MCF 10A (cell line): ENCODE results near the gene BMP6. TPM values are rescaled to one million over a fixed set of nuclear protein-coding genes. Genes with fewer than 3 reads are reported as not detected.

Source experiments
- BruUV-seq: library from RNA; stranded (reverse); fragments of 400-500 nt; replicated peaks from 2 replicates; lab custom pipeline; 2021; lab: Mats Ljungman, UMichigan
- CTCF ChIA-PET: fragments of 300-600 bp; sonication (Branson Sonifier 250); formaldehyde crosslinking; extraction: SDS; loops from one replicate; lab custom pipeline; 2021; ENCODE audit warnings: antibody characterized with exemption, inconsistent platforms; lab: Yijun Ruan, JAX
- POLR2A ChIA-PET: fragments of 300-600, 350-650 bp; sonication (Branson Sonifier 250); formaldehyde crosslinking; extraction: SDS; loops from one replicate; lab custom pipeline; 2020; ENCODE audit warnings: antibody characterized with exemption, inconsistent platforms; lab: Yijun Ruan, JAX
- DNase-seq: peaks from one replicate; pipeline ENCODE4 v3.0.0-alpha.2; 2018; ENCODE audit not compliant: unreplicated experiment
- H3K27ac Mint-ChIP-seq: one replicate; pipeline ENCODE4 v1.8.0; 2022; ENCODE audit warnings: mild to moderate bottlenecking, low read depth, mixed read lengths; ENCODE audit not compliant: unreplicated experiment
- H3K27me3 Mint-ChIP-seq: one replicate; pipeline ENCODE4 v1.8.0; 2022; ENCODE audit warnings: mixed read lengths; ENCODE audit not compliant: insufficient read depth, unreplicated experiment
- H3K36me3 Mint-ChIP-seq: one replicate; pipeline ENCODE4 v1.8.0; 2022; ENCODE audit warnings: mild to moderate bottlenecking, moderate library complexity, mixed read lengths; ENCODE audit not compliant: insufficient read depth, unreplicated experiment
- H3K4me1 Mint-ChIP-seq: one replicate; pipeline ENCODE4 v1.8.0; 2022; ENCODE audit warnings: mixed read lengths; ENCODE audit not compliant: insufficient read depth, unreplicated experiment
- H3K4me3 Mint-ChIP-seq: one replicate; pipeline ENCODE4 v1.8.0; 2022; ENCODE audit warnings: mild to moderate bottlenecking, moderate library complexity, mixed read lengths; ENCODE audit not compliant: unreplicated experiment
- H3K9me3 Mint-ChIP-seq: one replicate; pipeline ENCODE4 v1.8.0; 2022; ENCODE audit warnings: mixed read lengths; ENCODE audit not compliant: unreplicated experiment
- intact Hi-C: fragments of 100-400 bp; cut with micrococcal nuclease; formaldehyde crosslinking; loops from 2 replicates; pipeline ENCODE4 v1.14.1; 2022
- total RNA-seq: library from RNA; stranded (reverse); gene quantifications from 2 replicates; pipeline ENCODE4 v1.2.3, GENCODE V29; 2022
- TF ChIP-seq, protein P1 (sequence below): fragments of 200-600 bp; IDR thresholded peaks from one replicate; pipeline ENCODE4 v1.8.0; 2022; ENCODE audit warnings: antibody characterized with exemption, mild to moderate bottlenecking; ENCODE audit not compliant: unreplicated experiment

The BMP6 gene
- total RNA-seq, 1 experiment from 2014 or later, result 0.12 TPM

DNA sequence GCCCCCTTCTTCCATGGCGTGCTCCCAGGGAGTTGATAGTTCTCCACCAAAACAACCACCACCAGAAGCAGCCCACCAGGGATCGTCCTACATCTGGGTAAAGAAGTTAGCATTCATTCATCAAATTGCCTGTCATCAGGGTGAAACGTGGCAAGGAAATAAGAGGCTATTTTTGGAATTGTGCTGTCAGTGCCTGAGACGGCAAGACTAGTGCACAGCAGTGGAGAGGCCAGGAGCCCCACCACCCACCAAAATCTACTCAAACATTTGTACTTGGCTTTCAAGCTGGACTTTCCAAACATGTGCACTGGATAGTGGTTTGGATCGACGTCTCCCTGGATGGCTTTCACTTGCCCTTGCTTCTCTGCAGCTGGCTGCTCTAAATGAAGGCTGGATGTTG lies 139.9 kb downstream of the BMP6 start:
- BruUV-seq, result no TSS peak
- CTCF ChIA-PET, result no interaction called here
- no peaks in the 10 kb centered on the region for H3K4me1 Mint-ChIP-seq

DNA sequence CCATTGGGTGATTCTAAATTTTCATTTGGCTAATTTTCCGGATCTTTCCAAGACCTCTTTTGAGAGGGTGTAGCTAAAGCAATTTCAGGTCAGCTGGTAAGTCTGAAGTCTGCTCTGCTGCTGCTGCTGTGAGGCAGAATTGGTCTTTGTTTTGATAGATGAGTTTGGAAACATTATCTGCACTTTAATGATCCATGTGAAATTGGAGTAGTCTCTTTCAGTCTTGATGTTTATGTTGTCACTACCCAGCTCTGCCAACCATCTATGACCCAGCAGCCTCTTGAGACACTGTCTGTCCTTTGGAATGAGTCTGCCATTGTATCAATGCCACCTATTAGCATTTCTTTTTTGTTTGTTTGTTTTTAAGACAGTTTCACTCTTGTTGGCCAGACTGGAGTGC lies 140.6 kb downstream of the BMP6 start:
- no peak overlapping the region for H3K4me3 Mint-ChIP-seq
- DNase-seq, result no peak
- peaks cover 6% of the 10 kb centered on the region for H3K36me3 Mint-ChIP-seq
- ChIA-PET POLR2A (no interaction called here), CTCF (no interaction called here)
- H3K4me1 Mint-ChIP-seq, result no peaks in the 10 kb centered on the region
- no peak overlapping the region for H3K27ac Mint-ChIP-seq
- intact Hi-C loops, result no loop called here
- TF ChIP-seq, protein P1, sequence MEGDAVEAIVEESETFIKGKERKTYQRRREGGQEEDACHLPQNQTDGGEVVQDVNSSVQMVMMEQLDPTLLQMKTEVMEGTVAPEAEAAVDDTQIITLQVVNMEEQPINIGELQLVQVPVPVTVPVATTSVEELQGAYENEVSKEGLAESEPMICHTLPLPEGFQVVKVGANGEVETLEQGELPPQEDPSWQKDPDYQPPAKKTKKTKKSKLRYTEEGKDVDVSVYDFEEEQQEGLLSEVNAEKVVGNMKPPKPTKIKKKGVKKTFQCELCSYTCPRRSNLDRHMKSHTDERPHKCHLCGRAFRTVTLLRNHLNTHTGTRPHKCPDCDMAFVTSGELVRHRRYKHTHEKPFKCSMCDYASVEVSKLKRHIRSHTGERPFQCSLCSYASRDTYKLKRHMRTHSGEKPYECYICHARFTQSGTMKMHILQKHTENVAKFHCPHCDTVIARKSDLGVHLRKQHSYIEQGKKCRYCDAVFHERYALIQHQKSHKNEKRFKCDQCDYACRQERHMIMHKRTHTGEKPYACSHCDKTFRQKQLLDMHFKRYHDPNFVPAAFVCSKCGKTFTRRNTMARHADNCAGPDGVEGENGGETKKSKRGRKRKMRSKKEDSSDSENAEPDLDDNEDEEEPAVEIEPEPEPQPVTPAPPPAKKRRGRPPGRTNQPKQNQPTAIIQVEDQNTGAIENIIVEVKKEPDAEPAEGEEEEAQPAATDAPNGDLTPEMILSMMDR, result no peak
- no TSS peak for BruUV-seq
- H3K9me3 Mint-ChIP-seq, result no peaks in the 10 kb centered on the region
- H3K27me3 Mint-ChIP-seq, result no peaks in the 10 kb centered on the region

More for the DNA sequence above, 139.9 kb downstream of the BMP6 start:
- TF ChIP-seq, protein P1, result no peak
- Mint-ChIP-seq H3K27me3 (no peaks in the 10 kb centered on the region), H3K4me3 (no peak overlapping the region), H3K36me3 (peaks cover 6% of the 10 kb centered on the region), H3K27ac (no peak overlapping the region), H3K9me3 (no peaks in the 10 kb centered on the region)
- POLR2A ChIA-PET, result no interaction called here
- DNase-seq, result no peak
- intact Hi-C loops, result no loop called here

DNA sequence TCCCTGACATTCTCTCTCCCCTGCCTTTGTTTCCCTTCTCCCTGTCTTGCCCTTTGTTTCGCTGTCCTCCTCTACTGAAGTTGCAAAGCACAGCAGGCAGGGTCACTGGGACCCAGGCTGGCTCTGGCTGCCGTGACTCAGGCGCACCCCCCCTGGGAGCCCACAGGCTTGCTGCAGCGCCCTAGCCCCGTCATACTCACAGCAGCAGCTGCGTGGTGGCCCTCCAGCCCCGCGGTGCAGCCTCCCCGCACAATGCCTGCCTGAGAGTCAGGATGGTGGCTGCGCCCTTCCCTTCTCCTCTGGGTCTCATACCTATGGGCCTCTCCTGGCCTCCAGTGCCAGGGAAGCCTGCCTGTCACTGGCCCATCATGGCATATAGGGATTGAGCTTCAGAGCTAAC lies 143.0 kb downstream of the BMP6 start:
- no peaks in the 10 kb centered on the region for H3K27me3 Mint-ChIP-seq
- DNase-seq, result no peak
- BruUV-seq, result no TSS peak
- POLR2A ChIA-PET, result no interaction called here
- no peaks in the 10 kb centered on the region for H3K4me1 Mint-ChIP-seq
- H3K9me3 Mint-ChIP-seq, result no peaks in the 10 kb centered on the region
- peaks cover 6% of the 10 kb centered on the region for H3K36me3 Mint-ChIP-seq
- no peak overlapping the region for H3K27ac Mint-ChIP-seq
- TF ChIP-seq, protein P1, result no peak
- H3K4me3 Mint-ChIP-seq, result no peak overlapping the region
- CTCF ChIA-PET, result no interaction called here
- intact Hi-C loops, result no loop called here

DNA sequence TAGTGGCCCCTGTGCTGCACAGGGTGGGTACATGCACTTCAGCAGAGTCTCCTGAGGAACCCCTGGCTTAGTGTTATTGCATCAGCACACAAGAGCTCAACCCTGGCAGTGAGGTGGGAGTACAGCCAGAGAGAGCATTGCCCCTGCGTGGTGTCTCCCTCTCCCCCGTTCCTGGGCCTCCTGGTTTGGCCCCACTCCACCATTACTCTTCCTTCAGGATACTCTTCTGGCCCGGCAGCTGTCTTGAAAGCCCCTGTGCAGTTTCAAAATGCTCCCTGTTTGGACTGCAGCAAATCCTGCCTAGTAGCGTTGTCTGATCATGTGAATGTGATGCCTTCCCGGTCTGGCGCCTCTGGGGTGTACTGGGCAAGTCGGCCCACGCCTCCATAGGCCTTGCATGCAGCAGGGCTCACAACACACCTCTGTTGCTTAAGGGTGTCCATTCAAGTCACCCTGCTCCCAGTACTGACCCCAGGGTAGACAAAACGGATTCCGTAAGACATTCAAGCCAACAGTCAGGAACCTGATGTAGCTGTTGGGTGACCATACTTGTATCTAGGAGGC lies 152.6 kb downstream of the BMP6 start:
- intact Hi-C loops, result no loop called here
- Mint-ChIP-seq H3K27ac (no peak overlapping the region), H3K36me3 (peaks cover 30% of the 10 kb centered on the region), H3K9me3 (no peaks in the 10 kb centered on the region), H3K4me3 (no peak overlapping the region), H3K27me3 (no peaks in the 10 kb centered on the region), H3K4me1 (no peaks in the 10 kb centered on the region)
- TF ChIP-seq, protein P1, result no peak
- ChIA-PET CTCF (interaction anchor here (0.8 kb wide), 1 partner anchor 91 kb away, joined by 3 read pairs; no protein-coding TSS in a partner anchor), POLR2A (interaction anchor here (1.3 kb wide), 1 partner anchor 91 kb away, joined by 4 read pairs; no protein-coding TSS in a partner anchor)
- no TSS peak for BruUV-seq
- DNase-seq, result no peak
